GM10266 (cell line): Measurements from ENCODE around the gene ZNF23.

ENCODE experiments used
- DNase-seq: peaks from one replicate; pipeline ENCODE4 v3.0.0; 2012; ENCODE audit errors: extremely low spot score
- TF ChIP-seq, protein P1 (sequence below): IDR thresholded peaks from 2 replicates; pipeline ENCODE4 v1.5.1; 2012; ENCODE audit warnings: mild to moderate bottlenecking, low read depth; ENCODE audit not compliant: control insufficient read depth, insufficient read depth; ENCODE audit errors: missing control alignments

The ZNF23 gene

DNA sequence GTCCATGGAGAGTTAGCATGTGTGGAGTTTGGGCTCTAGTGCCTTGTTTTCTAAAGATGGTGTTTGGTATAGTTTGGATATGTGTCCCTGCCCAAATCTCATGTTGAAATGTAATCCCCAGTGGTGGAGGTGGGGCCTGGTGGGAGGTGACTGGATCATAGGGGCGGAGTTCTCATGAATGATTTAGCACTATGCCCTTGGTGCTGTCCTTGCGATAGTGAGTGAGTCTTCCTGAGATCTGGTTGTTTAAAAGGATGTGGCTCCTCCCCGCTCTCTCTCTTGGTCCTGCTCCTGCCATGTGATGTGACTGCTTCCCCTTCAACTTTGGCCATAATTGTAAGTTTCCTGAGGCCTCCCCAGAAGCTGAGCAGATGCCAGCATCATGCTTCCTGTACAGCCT lies 36.0 kb upstream of the ZNF23 start:
- TF ChIP-seq, protein P1, sequence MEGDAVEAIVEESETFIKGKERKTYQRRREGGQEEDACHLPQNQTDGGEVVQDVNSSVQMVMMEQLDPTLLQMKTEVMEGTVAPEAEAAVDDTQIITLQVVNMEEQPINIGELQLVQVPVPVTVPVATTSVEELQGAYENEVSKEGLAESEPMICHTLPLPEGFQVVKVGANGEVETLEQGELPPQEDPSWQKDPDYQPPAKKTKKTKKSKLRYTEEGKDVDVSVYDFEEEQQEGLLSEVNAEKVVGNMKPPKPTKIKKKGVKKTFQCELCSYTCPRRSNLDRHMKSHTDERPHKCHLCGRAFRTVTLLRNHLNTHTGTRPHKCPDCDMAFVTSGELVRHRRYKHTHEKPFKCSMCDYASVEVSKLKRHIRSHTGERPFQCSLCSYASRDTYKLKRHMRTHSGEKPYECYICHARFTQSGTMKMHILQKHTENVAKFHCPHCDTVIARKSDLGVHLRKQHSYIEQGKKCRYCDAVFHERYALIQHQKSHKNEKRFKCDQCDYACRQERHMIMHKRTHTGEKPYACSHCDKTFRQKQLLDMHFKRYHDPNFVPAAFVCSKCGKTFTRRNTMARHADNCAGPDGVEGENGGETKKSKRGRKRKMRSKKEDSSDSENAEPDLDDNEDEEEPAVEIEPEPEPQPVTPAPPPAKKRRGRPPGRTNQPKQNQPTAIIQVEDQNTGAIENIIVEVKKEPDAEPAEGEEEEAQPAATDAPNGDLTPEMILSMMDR = no peak
- DNase-seq = no peak

DNA sequence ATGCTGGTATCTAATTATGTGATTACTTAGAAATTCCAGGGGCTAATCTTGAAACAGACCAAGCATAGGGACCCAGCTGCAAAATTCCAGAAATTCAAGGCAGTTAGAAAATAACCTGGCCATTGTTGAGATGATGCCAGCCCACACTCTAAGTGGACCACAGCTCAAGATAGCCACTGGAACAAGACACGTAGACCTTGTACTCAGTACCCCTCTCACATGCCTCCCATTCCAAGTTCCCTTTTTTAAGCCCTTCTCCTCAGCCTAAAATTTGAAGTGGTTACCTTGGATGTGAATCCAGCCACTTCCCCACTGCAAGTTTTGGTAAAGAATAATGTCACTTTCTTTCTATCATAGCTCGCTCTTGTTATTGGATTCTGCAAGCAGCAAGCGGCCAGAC lies 31.2 kb upstream of the ZNF23 start:
- TF ChIP-seq, protein P1 = no peak
- no peak for DNase-seq

DNA sequence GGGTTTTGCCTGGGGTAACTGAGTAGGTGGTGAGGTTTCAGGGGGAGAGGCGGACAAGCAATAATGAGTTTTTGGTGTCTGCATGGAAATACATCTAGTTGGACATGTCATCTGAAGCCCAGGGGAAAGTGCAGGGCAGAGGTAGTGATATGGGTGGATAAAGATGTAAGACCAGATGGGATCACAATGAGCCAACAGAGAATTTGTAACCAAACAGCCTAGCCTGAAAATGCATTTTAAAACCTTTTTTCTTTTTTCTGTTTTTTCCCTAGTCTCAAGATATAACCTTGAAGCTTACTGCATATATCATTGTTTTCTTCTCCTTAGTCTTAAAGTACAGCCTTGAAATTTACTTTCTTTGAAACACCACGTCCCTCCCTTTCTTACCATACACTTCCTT lies 30.7 kb upstream of the ZNF23 start:
- TF ChIP-seq, protein P1 = no peak
- no peak for DNase-seq

DNA sequence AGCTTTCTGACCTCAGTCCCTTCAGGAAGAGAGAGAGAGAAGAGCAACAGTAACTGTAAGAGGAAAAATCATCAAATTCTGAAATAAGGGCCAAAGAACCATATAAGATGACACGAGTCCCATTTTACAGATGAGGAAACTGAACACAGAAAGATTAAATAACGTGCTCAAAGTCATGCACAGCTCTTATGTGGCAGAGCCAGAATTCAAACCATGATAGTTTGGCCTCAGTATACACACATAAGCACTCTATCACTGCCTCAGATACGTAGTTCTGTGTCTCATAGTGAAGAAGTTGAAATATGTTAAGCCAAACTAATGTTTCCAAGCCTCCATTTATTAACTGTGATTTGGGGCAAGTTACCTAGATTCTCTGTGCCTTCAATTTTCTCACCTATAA lies 29.0 kb upstream of the ZNF23 start:
- DNase-seq = no peak
- TF ChIP-seq, protein P1 = no peak

DNA sequence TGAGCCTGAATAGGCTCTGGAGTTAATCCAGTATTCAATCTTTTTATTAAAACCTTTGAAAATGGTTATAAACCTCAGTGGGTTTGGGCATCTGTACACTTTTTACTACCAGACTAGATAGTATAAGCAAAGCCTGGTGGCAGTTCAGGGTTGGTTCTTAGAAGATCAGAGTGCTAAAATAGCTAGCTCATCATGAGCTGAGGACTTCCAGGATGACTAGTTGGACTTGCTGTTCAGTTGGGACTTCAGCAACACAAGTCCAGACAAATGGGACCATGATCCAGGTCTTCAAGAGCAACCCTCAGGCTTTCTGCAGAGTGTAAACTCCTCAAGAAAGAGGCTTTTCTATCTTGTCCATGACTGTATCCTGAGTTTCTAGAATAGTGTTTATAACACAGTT lies 28.3 kb upstream of the ZNF23 start:
- DNase-seq = no peak
- TF ChIP-seq, protein P1 = no peak

DNA sequence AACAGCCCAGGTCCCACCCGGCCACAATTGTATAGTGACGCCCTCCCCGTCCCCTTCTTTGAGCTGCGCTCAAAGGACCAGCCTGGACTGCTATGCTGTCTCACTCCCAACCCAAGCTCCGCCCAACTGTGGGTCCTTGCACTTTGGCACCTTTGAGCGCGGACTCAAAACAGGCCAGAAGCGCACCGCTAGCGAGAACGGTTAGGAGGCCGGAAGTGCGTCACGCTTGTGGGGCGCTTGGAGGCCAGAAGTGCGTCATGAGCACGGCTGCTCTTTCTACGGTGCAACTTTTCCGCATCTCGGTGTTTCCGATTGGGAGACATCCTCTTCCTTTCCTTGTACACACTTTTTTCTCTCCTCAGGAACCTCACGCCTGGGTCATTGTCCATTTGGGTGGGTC lies 27.1 kb upstream of the ZNF23 start, which contains the start of gene ZNF19:
Gene ZNF19 (minus strand): TSS at position 203 of the 400 bp plus-strand sequence. CDS start 7,210 bp downstream, outside the sequence.
- no peak for DNase-seq
- TF ChIP-seq, protein P1 = no peak

DNA sequence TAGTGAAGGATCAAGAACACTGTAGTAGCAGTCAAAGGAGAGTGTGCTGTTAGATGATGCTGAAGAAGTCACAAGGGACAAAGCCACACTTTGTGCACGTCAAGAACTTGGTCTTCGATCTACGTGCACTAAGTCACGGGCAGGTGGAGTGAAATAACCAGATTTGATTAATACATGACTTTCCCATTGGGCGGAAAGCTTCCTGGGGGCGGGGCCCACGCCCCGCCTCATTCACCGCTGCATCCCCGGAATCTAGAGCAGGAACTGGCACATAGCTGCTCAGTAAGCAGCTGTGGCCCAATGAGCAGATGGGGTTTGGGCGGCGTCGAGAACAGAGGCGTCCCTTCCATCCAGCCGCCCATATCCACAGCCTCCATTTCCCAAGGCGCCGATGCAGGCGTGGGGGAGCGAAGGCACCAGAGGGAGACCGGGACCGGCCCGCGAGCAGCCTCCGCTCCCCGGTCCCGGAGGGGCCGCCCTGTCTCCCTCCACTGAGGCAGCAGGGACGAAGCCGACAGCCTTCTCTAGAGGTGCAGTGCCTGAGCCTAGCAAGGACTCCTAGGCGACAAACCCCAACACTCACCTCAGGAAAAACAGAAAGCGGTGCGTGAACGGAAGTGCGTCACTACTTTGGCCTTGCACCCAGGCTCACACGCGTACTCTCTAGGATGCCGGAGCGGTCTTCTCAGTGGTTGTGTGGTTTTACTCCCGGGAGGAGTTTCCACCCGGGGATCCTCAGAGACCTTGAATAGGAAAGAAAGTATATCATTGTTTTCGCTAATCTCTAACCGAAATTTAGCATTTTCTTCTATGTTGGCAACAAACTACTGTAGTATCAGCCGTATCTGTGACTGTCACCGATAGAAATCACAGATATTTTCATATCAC lies 22.2 kb upstream of the ZNF23 start:
- TF ChIP-seq, protein P1 = no peak
- peak; percentile 75 for DNase-seq
